Myocyte (in vitro differentiated cells): ENCODE measurements around the gene PYGM. TPM values are rescaled to one million over a fixed set of nuclear protein-coding genes. Genes with fewer than 3 reads are reported as not detected.
A peak's percentile ranks its signal among the peaks of the same experiment; 100 is the strongest.

Experiments
- DNase-seq: peaks from one replicate; pipeline ENCODE4 v3.0.0-alpha.2; 2012; ENCODE audit warnings: low read depth
- total RNA-seq: library from RNA; depleted of rRNA; stranded (reverse); fragments of >200 nt; gene quantifications from 2 replicates; pipeline ENCODE4 v1.2.3, GENCODE V29; 2014

The PYGM gene
- total RNA-seq, 1 donor from 2014 or later: 24.9 TPM

DNA sequence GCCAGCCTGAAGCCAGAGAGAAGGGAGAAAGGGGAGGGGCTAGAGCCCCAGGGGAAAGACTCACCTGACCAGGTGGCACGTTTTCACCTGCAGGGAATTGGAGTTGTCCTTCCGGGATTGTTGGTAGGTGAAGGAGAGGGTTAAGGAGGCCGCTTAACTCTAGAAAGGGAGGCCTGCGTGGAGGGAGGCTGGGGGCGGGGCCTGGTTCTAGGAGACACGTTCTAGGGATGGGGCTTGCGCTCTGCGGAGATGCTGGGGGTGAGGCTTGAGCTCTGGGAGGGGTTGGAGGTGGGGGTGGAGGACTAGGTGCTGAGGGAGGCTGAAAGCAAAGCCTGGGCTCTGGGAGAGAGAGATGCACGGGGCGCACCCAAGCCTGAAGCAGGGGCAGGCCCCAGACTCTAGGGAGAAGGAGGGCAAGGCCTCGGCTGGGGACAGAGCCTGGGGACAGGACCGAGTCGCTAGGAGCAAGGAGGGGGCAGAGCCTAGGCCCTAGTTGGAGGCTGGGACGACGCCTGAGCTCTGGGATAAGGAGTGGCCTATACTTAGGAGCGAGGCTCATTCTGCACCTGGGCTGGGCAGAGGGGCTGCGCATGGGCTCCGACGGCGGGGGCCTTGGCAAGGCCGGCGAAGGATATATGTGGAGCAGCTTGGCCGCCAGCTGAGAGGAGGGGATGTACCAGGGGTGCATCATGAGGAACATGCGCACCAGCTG lies 18.2 kb downstream of the PYGM start:
- no peak for DNase-seq

DNA sequence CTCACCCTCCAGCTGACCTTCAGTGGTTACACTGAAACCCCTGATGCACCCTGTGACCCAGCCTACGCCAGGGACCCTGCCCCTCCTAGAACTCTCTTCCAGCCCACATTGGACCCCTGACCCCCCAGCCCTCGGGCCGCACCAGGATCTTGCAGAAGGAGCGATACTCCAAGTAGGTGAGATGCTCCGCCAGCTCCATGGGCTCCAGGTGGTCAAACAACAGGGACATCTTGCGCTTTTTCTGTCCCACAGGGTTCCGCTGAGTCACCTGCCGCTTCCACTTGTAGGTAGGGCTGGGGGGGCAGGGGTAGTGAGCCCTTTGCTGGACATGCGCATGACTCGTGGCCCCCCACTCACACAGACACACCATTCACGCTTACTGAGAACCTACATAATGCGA lies 19.9 kb downstream of the PYGM start:
- no peak for DNase-seq

DNA sequence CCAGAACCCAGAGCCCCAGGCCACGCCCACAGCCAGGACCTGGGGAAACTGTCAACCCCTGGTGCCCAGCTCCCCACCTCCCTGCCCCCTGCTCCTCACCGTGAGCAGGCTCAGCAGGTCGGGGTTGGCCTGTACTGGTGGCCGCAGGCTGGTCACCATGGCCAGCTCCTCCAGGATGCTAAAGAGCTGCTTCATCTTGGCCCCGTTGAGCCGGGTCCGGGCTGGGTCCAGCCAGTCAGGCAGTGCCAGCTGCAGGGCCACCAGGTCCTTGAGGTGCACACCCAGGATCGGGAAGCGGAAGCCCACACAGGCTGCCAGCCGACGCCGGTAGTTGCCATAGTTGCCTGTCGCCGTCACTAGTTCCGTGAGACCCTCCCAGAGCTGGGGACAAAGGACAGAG lies 23.1 kb downstream of the PYGM start:
- no peak for DNase-seq

DNA sequence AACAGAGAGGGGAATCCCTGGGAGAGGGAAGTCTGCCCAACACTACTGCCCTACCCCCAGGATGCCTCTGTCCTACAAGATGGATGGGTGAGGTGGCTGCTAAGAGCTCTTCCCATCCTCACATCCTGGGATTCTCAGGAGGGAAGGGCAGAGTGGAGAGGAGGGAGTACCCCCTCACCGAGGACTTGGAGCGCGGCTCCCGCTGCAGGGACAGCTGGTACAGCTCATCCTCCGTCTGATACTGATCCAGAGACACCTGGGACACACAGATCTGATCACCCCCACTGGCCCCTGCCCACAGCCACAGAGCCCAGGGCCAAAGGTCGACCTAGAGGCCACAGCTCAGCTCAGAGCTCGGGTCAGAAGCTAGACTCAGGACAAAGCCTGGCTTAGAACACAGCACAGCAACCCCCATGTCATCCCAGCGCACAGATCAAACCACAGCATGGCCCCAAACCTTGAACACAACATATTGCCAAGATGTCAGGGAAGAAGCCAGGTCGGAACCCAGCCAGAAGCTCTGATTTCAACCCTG lies 24.0 kb downstream of the PYGM start:
- no peak for DNase-seq

DNA sequence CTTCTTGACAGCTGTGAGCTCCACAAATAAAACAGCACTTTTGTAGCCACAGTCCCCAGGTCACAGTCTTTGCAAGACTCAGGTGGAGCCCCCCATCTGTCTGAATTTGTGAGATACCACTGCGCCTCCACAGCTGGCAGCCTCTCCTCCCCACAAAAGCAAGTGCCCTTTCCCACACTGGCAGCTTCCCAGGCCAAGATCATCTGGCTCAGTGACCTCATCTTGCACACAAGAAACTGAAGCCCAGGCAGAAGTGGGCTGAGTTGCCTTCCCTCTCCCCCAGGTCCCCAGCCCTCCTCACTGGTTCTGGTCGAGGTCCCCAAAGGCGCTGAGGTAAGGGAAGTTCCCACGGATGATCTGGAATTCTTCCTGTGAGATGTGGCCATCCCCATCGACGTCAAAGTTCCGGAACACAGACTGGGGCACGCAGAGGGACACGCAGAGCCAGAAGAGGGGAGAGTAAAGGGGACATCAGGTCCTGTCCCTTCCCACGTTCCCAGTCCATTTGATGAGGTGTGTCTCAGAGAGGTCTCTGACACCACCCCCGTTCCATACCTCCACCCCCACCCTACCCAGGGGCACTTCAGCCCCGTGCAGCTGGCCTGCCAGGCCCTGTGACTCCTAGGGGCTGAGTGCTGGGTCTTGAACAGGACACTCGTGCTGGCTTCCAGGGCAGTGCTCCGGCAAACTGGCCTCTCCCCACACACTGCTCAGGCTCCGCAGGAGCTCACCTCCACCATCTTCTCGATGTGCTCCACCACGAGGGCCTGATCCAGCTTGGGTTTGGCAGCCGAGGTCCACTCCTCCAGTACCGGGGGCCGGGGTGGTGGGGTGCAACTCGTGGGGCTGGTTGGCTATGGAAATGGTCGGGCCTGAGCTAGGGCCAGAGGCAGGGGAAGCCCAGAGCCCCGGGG lies 24.7 kb downstream of the PYGM start:
- DNase-seq: peak; percentile 77

DNA sequence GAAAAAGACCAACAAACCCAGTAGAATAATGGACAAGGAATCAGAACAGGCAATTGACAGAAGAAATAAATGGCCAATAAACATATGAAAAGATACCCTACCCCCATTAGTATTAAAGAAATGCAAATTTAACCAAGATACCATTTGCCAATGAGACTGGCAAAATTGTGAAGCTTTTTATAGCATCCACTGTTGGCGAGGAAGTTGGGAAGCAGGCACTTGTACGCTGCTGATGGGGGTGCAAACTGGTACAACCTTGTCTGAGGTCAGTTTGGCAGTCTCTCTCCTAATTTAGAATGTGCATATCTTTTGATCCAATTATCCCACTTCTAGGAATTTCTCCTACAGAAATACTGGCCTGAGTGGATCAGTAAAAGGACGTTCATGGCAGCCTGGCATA lies 28.2 kb downstream of the PYGM start:
- DNase-seq: no peak

DNA sequence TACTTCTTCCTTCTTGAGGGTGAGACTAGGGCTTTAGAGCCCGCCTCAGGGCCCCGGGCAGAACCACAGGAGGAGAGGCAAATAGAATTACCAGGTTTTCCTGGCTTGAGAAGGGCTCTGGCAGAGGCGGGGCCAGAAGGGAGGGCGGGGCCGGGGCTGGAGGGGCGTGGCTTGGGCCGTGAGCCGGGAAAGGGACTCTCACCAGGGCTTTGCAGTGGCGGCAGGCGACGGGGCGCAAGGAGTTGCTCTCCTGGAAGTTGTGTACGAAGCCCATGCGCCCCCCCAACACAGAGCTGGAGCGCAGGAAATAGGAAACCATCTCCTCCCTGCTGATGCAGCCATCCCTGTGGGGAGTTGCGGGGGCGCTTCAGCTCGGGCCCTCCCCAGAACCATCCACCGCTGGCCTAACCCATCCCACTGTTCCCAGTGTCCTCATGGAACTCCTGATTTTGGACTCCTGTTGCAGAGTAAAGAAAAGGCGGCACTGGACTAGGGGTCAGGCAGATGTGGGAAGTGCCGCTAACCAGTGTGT lies 29.9 kb downstream of the PYGM start:
- DNase-seq: no peak

DNA sequence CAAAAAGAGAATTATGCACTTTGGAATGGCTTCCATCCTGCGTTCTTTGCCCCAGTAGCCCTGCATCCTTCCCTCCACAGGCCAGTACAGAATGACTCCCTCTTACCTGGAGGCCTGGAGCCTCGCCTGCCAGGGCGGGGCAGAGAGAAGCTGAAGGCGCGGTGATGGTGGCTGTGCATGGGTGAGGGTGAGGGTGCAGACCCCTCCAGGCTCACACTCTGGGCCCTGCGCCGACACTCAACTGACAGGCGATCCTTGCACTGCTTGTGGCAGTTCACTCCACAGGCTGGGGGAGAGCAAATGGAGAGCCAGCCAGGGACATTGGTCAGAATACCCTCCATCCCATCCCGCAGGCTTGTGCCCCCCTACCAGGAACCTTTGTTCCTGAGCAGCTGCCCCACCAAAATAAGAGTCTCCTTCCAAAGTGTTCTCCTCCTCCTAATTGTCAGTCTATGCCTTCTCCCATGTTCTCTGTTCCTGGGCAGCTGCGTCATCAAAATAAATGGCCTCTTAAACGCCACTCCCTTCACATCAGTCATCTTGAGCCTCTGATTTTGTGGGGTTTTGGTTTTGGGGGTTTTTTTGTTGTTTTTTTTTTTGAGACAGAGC lies 30.9 kb downstream of the PYGM start:
- no peak for DNase-seq

DNA sequence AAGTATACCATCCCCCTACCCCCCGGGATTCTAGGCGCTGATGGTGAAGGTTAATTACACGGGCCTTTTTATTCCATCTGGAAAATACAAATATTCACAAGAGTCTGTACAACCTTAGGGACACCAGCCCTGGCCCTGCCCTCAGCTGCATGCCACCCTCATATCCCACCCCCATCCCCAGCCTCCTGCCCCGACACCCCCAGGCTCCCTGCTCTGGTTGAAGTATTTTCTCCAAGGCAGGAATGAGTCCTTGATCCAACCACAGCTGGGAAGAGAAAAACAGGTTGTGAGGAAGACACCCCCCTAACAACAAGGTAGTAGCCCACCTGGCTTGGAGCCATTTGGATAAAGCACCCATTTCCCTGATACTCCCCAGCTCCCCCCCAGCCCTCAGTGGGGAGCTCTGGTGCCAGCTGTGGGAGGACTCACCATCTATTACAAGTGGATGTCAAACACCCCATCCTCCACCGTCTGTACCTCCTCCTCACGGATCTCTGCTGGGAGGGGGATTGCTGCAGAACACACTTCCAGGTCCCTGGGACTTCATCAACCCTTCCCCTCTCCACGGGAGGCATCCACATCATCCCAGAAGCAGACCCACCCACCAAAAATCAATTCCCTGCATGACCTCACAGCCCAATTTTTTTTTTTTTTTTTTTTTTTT lies 32.8 kb downstream of the PYGM start:
- no peak for DNase-seq

DNA sequence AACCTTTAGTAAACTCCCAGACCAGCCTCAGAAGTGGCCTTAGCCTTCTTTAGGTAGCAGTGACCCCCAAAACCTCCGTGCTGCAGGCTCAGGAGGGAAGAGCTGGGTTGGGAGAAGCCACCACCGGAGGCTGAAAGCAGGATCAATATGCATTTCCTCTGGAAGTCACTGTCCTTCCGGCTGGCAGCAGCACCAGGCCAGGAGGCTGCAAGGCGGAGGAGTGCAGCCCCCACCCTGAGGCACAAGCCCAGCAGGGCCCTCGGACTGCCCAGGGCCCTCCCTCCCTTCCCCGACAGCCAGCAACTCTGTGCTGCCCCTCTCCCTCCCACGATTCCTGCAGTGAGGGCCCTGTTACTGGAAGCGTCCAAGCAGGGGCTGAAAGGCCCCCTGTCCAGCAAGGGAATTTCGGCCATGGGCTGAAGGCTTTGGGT lies 33.5 kb downstream of the PYGM start:
- DNase-seq: no peak

DNA sequence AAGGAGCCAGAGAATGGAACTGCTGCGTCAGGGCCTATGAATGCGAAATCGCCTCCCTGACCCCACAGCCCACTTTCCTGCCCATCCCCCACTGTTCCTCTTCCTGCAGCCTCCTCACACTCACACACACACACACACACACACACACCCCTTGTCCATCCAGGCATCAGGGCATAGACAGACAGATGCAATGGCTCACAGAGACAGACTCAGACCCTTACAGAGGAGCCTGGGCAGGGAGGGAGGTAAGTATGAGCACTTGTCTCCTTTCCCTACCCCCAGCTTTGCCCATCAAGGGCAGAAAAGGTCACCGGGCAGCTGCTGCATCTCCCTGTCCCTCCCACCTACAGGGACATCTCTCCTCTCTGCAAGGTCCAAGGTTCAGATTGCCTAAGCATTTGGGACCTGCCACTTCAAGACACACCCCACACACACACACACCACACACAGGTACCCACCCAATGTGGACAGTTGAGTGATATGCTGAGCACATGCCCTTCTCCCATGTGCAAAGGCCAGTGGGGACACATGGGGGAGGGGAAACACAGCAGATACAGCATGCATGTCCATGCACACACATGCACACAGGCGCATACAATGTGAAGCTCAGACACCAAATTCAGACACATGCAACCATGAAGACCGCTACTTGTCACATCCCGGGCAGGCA lies 34.8 kb downstream of the PYGM start:
- no peak for DNase-seq

DNA sequence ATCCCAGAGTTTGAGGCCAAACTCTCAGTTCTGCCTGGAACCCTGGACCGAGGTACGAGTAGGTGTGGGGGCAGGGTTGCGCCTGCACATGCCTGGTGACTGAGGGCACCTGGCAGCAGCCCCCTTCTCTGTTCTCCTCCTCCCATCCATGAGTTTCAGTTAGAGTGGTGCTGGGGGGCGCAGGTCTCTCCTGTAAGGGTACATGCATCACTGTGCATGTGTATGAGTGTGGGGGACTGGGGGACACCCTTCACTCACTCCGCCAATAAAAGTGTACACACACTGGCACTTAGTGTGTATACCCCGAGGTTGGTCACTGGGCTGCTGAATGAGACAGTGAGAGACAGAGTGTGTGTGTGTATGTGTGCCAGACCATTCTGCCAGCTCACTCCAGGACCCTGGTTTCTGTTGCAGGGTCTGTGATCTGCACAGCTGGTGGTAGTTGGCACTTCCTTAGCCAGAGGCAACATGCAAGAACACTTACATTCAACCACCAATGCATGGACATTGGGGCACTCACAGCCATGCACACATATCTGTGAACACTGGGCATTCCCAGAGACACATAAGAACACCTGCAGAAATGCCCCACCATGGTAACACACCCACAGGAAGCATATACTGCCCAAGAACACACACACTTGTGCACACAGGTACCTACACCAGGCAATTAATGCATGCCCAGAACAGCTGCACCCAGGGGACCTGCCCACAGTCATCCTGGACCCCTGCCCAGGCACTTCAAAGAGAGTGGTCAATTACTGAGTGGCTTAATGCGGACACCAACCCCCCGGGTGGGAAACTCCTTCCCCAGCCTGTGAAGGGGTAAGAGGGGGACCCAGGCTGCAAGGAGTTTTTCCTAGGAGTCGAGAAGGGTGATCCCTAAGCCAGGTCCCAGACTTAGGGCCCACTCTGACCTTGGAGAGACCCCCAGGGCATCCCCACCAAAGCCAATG lies 35.6 kb downstream of the PYGM start:
- no peak for DNase-seq

DNA sequence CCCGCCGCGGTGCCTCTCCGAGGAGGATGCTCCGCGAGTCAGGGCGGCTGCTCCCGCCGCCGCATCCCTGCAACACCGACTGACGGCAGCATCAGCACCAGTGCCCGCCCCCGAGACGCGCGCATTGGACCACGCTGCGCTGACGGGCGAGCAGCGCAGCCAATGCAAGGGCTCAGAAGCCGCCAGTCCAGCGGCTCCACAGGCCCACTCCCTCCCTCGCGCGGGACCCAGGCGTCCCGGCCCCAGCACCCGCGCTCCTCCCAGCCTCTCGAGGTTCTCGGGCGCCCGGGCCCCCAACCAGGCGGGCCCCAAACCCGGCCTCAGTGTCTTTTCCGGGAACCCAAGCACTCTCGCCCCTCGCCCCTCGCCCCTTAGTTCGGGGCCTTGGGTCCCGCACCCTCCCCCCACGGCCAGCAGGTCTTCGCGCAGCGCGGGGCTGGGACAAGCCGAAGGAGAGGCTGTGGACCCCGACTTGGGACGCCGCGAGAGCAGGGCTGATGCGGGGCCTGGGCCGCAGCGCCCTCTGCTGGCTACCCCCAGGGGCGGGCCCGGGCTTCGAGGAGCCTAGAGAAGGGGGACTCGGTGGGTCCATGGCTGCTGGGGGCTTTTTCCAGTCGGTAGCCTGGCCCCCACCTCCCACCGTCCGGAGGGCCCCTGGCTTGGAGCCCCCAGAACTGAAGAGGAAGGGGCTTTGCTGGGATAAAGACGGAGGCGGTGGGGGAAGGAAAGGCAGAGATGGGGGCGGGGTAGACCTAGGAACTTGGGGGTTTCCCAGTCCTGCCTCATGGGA lies 36.5 kb downstream of the PYGM start, which contains the start of gene NRXN2:
Gene NRXN2, minus strand, starts transcription at position 81 of the 790 bp plus-strand sequence. CDS start 9,498 bp downstream, outside the sequence.
- DNase-seq: peak; percentile 78

DNA sequence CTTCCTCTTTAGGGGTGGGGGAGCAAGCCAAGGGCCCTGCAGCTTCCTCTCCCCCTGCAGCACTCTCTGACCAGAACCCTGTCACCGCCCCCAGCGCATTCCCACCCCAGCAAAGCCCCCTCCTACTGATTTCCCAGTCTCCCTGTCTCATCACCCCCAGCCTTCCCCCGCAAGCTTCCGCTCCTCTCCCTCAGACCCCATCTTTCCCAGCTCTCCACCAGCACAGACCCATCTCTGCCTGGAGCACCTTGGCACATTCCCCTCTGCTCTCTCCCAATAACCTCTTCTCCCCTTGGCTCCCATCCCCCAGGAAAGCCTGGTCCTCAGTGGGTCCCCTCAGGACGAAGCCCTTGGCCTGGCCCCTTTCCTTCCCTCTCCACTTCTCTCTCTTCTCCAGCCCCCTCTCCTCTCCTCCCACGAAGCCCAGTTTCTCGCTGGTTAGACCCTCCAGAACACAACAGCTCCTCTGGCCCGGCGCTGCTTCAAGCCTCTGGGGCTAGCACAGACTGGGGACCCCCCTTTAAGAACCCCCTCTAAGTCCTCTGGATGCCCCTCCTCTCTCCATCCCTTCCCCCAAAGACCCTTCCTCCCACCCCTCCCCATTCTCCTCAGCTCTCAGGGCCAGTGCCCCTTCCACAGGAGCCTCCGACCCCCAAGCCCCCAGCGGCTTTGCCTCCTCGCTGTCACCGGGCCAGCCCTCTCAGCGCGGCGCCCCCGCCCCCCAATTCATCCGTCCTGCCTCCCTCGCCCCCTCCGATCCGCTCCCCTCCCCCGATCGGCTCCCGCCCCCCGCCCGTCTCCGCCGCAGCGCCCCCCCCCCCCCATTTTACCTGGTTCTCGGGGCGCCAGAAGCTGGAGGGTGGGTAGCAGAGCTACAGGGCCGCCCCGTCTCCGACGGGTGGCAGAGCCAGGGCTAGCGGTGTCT lies 37.4 kb downstream of the PYGM start:
- no peak for DNase-seq

DNA sequence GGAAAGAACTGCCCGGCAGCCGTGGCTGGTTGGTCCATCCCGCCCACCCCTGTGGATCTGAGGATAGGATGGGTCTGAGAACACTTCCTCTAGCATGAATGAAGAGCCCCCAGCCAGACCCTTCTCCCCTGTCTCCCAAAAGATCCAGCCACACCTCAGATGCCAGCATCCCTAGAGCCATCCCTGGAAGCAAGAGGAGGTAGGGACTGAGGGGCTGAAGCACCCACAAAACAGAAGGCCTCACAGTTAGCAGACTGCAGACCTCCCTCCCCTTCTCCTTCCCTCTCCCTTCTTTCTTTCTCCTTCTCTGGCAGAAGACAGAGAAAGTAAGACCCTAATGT lies 38.4 kb downstream of the PYGM start:
- DNase-seq: no peak

DNA sequence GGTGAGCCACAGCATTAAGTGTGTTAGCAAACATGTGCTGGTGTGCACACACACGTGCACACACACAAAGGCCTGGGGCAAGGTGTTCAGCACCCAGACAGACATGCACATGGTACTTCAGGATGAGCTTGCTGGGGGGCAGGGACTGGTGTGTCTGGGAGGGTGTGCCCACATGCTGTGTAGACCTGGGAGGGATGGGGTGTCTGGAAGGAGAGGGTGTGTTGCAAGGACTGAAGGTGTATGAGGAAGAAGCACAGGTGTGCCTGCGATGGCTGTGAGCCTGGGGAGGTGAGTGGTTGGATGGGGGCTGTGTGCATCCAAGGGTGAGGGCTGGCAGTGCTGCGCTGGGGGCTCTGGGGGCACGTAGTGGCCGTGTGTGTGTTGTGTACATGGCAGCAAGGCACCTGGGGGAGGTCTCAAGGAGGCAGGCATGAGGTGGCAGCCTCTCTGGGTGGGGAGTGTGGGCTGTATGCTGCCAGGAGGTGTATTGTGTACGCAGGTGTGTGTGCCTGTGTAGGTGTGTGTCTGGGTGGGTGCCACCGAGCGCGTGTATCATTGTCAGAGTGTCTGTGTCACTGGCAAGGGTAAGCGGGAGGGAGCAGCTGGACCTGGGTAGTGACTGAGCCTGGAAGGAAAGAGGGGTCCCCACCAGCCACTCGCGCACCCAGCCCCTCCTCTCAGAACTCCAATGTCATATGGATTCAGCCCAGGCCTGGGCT lies 39.0 kb downstream of the PYGM start:
- no peak for DNase-seq

DNA sequence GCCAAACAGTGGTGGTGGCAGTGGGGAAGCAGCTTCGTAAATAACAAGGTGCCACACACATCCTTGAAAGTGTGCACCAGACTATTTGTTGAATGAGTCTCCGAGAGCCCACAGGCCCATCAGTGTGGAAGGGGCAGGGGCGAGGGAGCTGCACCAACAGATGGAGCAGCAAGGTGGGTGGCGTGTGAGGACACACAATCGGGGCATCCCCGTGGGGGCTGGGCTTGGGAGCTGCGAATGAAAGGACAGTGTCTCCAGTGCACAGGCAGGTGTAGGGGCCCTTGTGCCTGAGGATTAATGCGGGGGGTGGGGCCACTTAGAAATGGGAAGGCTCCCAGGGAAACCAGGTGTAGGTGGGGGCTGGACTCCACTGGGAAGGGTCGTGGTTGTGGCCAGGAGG lies 39.6 kb downstream of the PYGM start:
- DNase-seq: no peak
